GM23338 (cell line): Measurements from ENCODE around the gene MAPK8IP3. TPM values are rescaled to one million over a fixed set of nuclear protein-coding genes. Genes with fewer than 3 reads are reported as not detected.

Experiments used
- ATAC-seq: fragments of 200-7000 bp; cut with Tn5 transposase; 3 replicates; pipeline ENCODE4 v1.9.1; 2020
- DNase-seq: peaks from one replicate; pipeline ENCODE4 v3.0.0-alpha.2; 2015; ENCODE audit warnings: low spot score
- H2AFZ ChIP-seq: fragments of 200-600 bp; sonication (generic); 2 replicates; pipeline ENCODE4 v1.8.0; 2016; ENCODE audit warnings: antibody characterized with exemption, mild to moderate bottlenecking, moderate library complexity
- H3F3A ChIP-seq: fragments of 200-600 bp; sonication (generic); replicated peaks from 2 replicates; pipeline ENCODE4 v1.8.0; 2017; ENCODE audit warnings: antibody characterized with exemption, mixed run types, low read depth
- H3K27ac ChIP-seq: fragments of 200-600 bp; sonication (generic); 2 replicates; pipeline ENCODE4 v1.6.1; 2016; ENCODE audit warnings: low read depth
- H3K27me3 ChIP-seq: fragments of 200-600 bp; sonication (generic); 2 replicates; pipeline ENCODE4 v1.8.0; 2016; ENCODE audit warnings: mild to moderate bottlenecking, mixed run types, moderate library complexity; ENCODE audit not compliant: insufficient read depth
- H3K36me3 ChIP-seq: fragments of 200-600 bp; sonication (generic); 2 replicates; pipeline ENCODE4 v1.8.0; 2016; ENCODE audit warnings: mild to moderate bottlenecking; ENCODE audit not compliant: insufficient read depth
- H3K4me1 ChIP-seq: fragments of 200-600 bp; sonication (generic); 2 replicates; pipeline ENCODE4 v1.8.0; 2016; ENCODE audit warnings: mild to moderate bottlenecking, moderate library complexity; ENCODE audit not compliant: insufficient read depth
- H3K4me2 ChIP-seq: fragments of 200-600 bp; sonication (generic); 2 replicates; pipeline ENCODE4 v1.7.1; 2017; ENCODE audit warnings: mixed run types
- H3K4me3 ChIP-seq: fragments of 200-600 bp; sonication (generic); 2 replicates; pipeline ENCODE4 v1.6.1; 2016; ENCODE audit warnings: mixed run types
- H3K79me2 ChIP-seq: fragments of 200-600 bp; sonication (generic); replicated peaks from 2 replicates; pipeline ENCODE4 v1.8.0; 2017; ENCODE audit warnings: mild to moderate bottlenecking; ENCODE audit not compliant: insufficient read depth
- H3K9me2 ChIP-seq: fragments of 200-600 bp; sonication (generic); 2 replicates; pipeline ENCODE4 v1.8.0; 2017; ENCODE audit not compliant: insufficient read depth
- H4K20me1 ChIP-seq: fragments of 200-600 bp; sonication (generic); replicated peaks from 2 replicates; pipeline ENCODE4 v1.8.0; 2017; ENCODE audit warnings: mild to moderate bottlenecking; ENCODE audit not compliant: insufficient read depth
- H3K27ac Mint-ChIP-seq: 2 replicates; pipeline ENCODE4 v1.8.0; 2020; ENCODE audit warnings: inconsistent platforms, mild to moderate bottlenecking, moderate library complexity, mixed read lengths
- H3K27me3 Mint-ChIP-seq: 3 replicates; pipeline ENCODE4 v1.8.0; 2022; ENCODE audit warnings: low read depth, mild to moderate bottlenecking, moderate library complexity, mixed read lengths, inconsistent platforms; ENCODE audit not compliant: insufficient read depth, poor library complexity
- H3K36me3 Mint-ChIP-seq: 3 replicates; pipeline ENCODE4 v1.8.0; 2021; ENCODE audit warnings: low read depth, mild to moderate bottlenecking, inconsistent platforms, moderate library complexity, mixed read lengths
- H3K4me1 Mint-ChIP-seq: 3 replicates; pipeline ENCODE4 v1.8.0; 2020; ENCODE audit warnings: mild to moderate bottlenecking, inconsistent platforms, mixed read lengths
- H3K4me3 Mint-ChIP-seq: 3 replicates; pipeline ENCODE4 v1.8.0; 2021; ENCODE audit warnings: moderate library complexity, mild to moderate bottlenecking, inconsistent platforms, mixed read lengths
- H3K9me3 Mint-ChIP-seq: 3 replicates; pipeline ENCODE4 v1.8.0; 2020; ENCODE audit warnings: moderate library complexity, mild to moderate bottlenecking, inconsistent platforms, mixed read lengths
- ETS1 ChIP-seq: IDR thresholded peaks from 2 replicates; pipeline ENCODE4 v1.6.1; 2016; ENCODE audit warnings: antibody characterized with exemption
- EZH2 ChIP-seq: fragments of 200-600 bp; sonication (generic); IDR thresholded peaks from one replicate; pipeline ENCODE4 v1.8.0; 2017; ENCODE audit warnings: antibody characterized with exemption, mild to moderate bottlenecking, low read depth; ENCODE audit not compliant: unreplicated experiment
- JUNB ChIP-seq: IDR thresholded peaks from one replicate; pipeline ENCODE4 v1.6.1; 2016; ENCODE audit warnings: antibody characterized with exemption; ENCODE audit not compliant: unreplicated experiment
- REST ChIP-seq: IDR thresholded peaks from one replicate; pipeline ENCODE4 v1.6.1; 2018; ENCODE audit warnings: antibody characterized with exemption; ENCODE audit not compliant: unreplicated experiment
- ZNF114 ChIP-seq: fragments of 250-450 bp; sonication (Bioruptor Pico); IDR thresholded peaks from 2 replicates; pipeline ENCODE4 v1.5.0; 2020; ENCODE audit warnings: mild to moderate bottlenecking, moderate library complexity
- ZNF331 ChIP-seq: fragments of 250-450 bp; sonication (Bioruptor Pico); IDR thresholded peaks from 2 replicates; pipeline ENCODE4 v1.5.0; 2020; ENCODE audit warnings: low read depth, mild to moderate bottlenecking, moderate library complexity
- polyA plus RNA-seq: library from polyadenylated mRNA; unstranded; fragments of >200 nt; fragmentation: Nextera tagmentation; extraction: Ambion mirVana; gene quantifications from 2 replicates; pipeline ENCODE4 v1.2.1, GENCODE V29; 2016
- total RNA-seq: library from RNA; depleted of rRNA; stranded (reverse); fragments of >200 nt; shearing (Covaris generic); gene quantifications from 2 replicates; pipeline ENCODE4 v1.2.3, GENCODE V29; 2014

The MAPK8IP3 gene
- total and polyA plus RNA-seq, 2 experiments from 2014 or later: 11.3 to 58.4 TPM

- no peak for TF ChIP-seq REST
- no peak for TF ChIP-seq ETS1
- TF ChIP-seq ZNF331 (CRISPR knock-in tag): no peak
These were observed 52.9 kb downstream of the MAPK8IP3 start (continued) for GRCh38 chr16:1758923-1759322.

- Histone ChIP-seq H4K20me1 (no peaks in the 10 kb centered on the region), H3K27ac (no peak overlapping the region), H3K27me3 (no peaks in the 10 kb centered on the region), H3F3A (0 out of 2 replicates have a peak, but pooled peaks cover 3% of the 10 kb centered on the region), H3K36me3 (no peaks in the 10 kb centered on the region), H3K9me2 (no peaks in the 10 kb centered on the region), H2AFZ (no peak overlapping the region), H3K4me1 (no peaks in the 10 kb centered on the region; the same call in 1 of the 2 replicates), H3K79me2 (no peaks in the 10 kb centered on the region), H3K4me3 (no peak overlapping the region), H3K4me2 (no peak overlapping the region)
- Mint-ChIP-seq H3K4me1 (no peaks in the 10 kb centered on the region), H3K36me3 (peaks cover 6% of the 10 kb centered on the region), H3K27ac (no peak overlapping the region), H3K27me3 (peaks cover 10% of the 10 kb centered on the region), H3K4me3 (no peak overlapping the region), H3K9me3 (no peaks in the 10 kb centered on the region; the same call in 2 of the 3 replicates)
- TF ChIP-seq REST: no peak
- no peak for DNase-seq
- no peak for ATAC-seq
These were observed 53.5 kb downstream of the MAPK8IP3 start for GRCh38 chr16:1759511-1759910.

- no peak for ATAC-seq
- Mint-ChIP-seq H3K36me3 (peaks cover 8% of the 10 kb centered on the region), H3K27me3 (peaks cover 10% of the 10 kb centered on the region)
- TF ChIP-seq JUNB (no peak), ZNF114 (CRISPR knock-in tag) (no peak), ZNF331 (CRISPR knock-in tag) (no peak), EZH2 (no peak)
These were observed 54.9 kb downstream of the MAPK8IP3 start for GRCh38 chr16:1760911-1761310.

More at GRCh38 chr16:1760911-1761310, 54.9 kb downstream of the MAPK8IP3 start:
- no peak overlapping the region for H3K4me3 ChIP-seq
- H4K20me1 ChIP-seq: no peaks in the 10 kb centered on the region
- H3K9me2 ChIP-seq: no peaks in the 10 kb centered on the region
- no peaks in the 10 kb centered on the region for H3K4me1 Mint-ChIP-seq
- no peaks in the 10 kb centered on the region for H3K79me2 ChIP-seq
- no peak overlapping the region for H3K4me2 ChIP-seq
- no peak overlapping the region for H3K27ac Mint-ChIP-seq
- no peaks in the 10 kb centered on the region for H3K27me3 ChIP-seq
- DNase-seq: no peak
- no peak overlapping the region for H2AFZ ChIP-seq
- H3F3A ChIP-seq: 0 out of 2 replicates have a peak, but pooled peaks cover 3% of the 10 kb centered on the region
- no peaks in the 10 kb centered on the region; the same call in 2 of the 3 replicates for H3K9me3 Mint-ChIP-seq
- H3K36me3 ChIP-seq: no peaks in the 10 kb centered on the region
- H3K4me3 Mint-ChIP-seq: no peak overlapping the region; the same call in 2 of the 3 replicates
- H3K27ac ChIP-seq: no peak overlapping the region
- H3K4me1 ChIP-seq: no peaks in the 10 kb centered on the region; the same call in 1 of the 2 replicates
